Measurements from ENCODE around the gene ZFP91.

- TF ChIP-seq, protein P1, sequence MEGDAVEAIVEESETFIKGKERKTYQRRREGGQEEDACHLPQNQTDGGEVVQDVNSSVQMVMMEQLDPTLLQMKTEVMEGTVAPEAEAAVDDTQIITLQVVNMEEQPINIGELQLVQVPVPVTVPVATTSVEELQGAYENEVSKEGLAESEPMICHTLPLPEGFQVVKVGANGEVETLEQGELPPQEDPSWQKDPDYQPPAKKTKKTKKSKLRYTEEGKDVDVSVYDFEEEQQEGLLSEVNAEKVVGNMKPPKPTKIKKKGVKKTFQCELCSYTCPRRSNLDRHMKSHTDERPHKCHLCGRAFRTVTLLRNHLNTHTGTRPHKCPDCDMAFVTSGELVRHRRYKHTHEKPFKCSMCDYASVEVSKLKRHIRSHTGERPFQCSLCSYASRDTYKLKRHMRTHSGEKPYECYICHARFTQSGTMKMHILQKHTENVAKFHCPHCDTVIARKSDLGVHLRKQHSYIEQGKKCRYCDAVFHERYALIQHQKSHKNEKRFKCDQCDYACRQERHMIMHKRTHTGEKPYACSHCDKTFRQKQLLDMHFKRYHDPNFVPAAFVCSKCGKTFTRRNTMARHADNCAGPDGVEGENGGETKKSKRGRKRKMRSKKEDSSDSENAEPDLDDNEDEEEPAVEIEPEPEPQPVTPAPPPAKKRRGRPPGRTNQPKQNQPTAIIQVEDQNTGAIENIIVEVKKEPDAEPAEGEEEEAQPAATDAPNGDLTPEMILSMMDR (IDR thresholded peaks at IDR 0.05; ENCODE audit: insufficient read depth, low read length, poor library complexity, severe bottlenecking) = no peak
- TF ChIP-seq EZH2phosphoT487 (conservative IDR thresholded peaks at IDR 0.05; ENCODE audit: low read length) = no peak
Measured at GRCh38 chr11:58641341-58641740, 62.5 kb downstream of the ZFP91 start.

Data from SU-DHL-6 (cell line).